HepG2 (cell line): Measurements from ENCODE around the gene ARG2. TPM values are rescaled to one million over a fixed set of nuclear protein-coding genes. Genes with fewer than 3 reads are reported as not detected.
A peak's percentile ranks its signal among the peaks of the same experiment; 100 is the strongest.

Experiments
- CHD4 ChIP-seq: fragments of 200-600 bp; sonication (generic); IDR thresholded peaks from 2 replicates; pipeline ENCODE4 v1.7.0; 2017; ENCODE audit warnings: mild to moderate bottlenecking, low read length, borderline replicate concordance
- HNRNPL ChIP-seq: fragments of 200-400 bp; formaldehyde crosslinking; IDR thresholded peaks from 2 replicates; pipeline ENCODE4 v1.6.1; 2017; ENCODE audit warnings: mild to moderate bottlenecking, low read depth, low read length
- HNRNPLL ChIP-seq: fragments of 200-400 bp; formaldehyde crosslinking; IDR thresholded peaks from 2 replicates; pipeline ENCODE4 v1.6.1; 2017; ENCODE audit warnings: mild to moderate bottlenecking, low read depth, low read length; ENCODE audit not compliant: poor library complexity, severe bottlenecking
- KDM6A ChIP-seq: IDR thresholded peaks from 2 replicates; pipeline ENCODE4 v1.6.1; 2016; ENCODE audit warnings: low read depth
- MTF1 ChIP-seq: sonication (generic); formaldehyde crosslinking; IDR thresholded peaks from 2 replicates; pipeline ENCODE4 v1.5.0; 2020; ENCODE audit warnings: missing genetic modification reagents
- SALL1 ChIP-seq: sonication (generic); formaldehyde crosslinking; IDR thresholded peaks from 2 replicates; pipeline ENCODE4 v1.8.0; 2022; ENCODE audit warnings: mild to moderate bottlenecking, missing genetic modification reagents
- SMAD3 ChIP-seq: sonication (generic); formaldehyde crosslinking; IDR thresholded peaks from 2 replicates; pipeline ENCODE4 v1.4.0; 2020; ENCODE audit warnings: missing genetic modification reagents
- SMARCC2 ChIP-seq: fragments of 450-650 bp; IDR thresholded peaks from 2 replicates; pipeline ENCODE4 v1.6.1; 2017; ENCODE audit warnings: antibody characterized with exemption, mild to moderate bottlenecking
- ZBTB4 ChIP-seq: sonication (generic); formaldehyde crosslinking; IDR thresholded peaks from 2 replicates; pipeline ENCODE4 v1.4.0; 2020; ENCODE audit warnings: missing genetic modification reagents, mild to moderate bottlenecking, borderline replicate concordance
- ZBTB40 ChIP-seq, 2 experiments: fragments of 450-650 bp in 1 of 2; sonication (generic) in 1 of 2; formaldehyde crosslinking in 1 of 2; IDR thresholded peaks; 2 replicates each; pipeline versions ENCODE4 v1.6.1 to v1.8.0; 2016 to 2022; ENCODE audit warnings: antibody characterized with exemption in 1 of 2, mild to moderate bottlenecking in 1 of 2, missing genetic modification reagents in 1 of 2
- ZFP82 ChIP-seq: sonication (generic); formaldehyde crosslinking; IDR thresholded peaks from 2 replicates; pipeline ENCODE4 v1.5.1; 2020; ENCODE audit warnings: mild to moderate bottlenecking, missing genetic modification reagents, borderline replicate concordance
- ZMYM3 ChIP-seq: sonication (generic); formaldehyde crosslinking; IDR thresholded peaks from 2 replicates; pipeline ENCODE4 v1.5.1; 2020; ENCODE audit warnings: mild to moderate bottlenecking, missing genetic modification reagents
- ZNF20 ChIP-seq: sonication (generic); formaldehyde crosslinking; IDR thresholded peaks from 2 replicates; pipeline ENCODE4 v1.4.0; 2020; ENCODE audit warnings: mild to moderate bottlenecking, moderate library complexity, missing genetic modification reagents
- ZNF205 ChIP-seq: IDR thresholded peaks from 2 replicates; pipeline ENCODE4 v1.6.1; 2018; ENCODE audit warnings: missing biosample characterization, missing genetic modification reagents
- ZNF280B ChIP-seq: sonication (generic); formaldehyde crosslinking; IDR thresholded peaks from 2 replicates; pipeline ENCODE4 v1.5.0; 2020; ENCODE audit warnings: missing genetic modification reagents, mild to moderate bottlenecking, borderline replicate concordance
- ZNF44 ChIP-seq: sonication (generic); formaldehyde crosslinking; IDR thresholded peaks from 2 replicates; pipeline ENCODE4 v1.5.1; 2020; ENCODE audit warnings: mild to moderate bottlenecking, missing genetic modification reagents
- ZSCAN22 ChIP-seq: sonication (generic); formaldehyde crosslinking; IDR thresholded peaks from 2 replicates; pipeline ENCODE4 v1.4.0; 2020; ENCODE audit warnings: mild to moderate bottlenecking, missing genetic modification reagents
- polyA plus RNA-seq, 8 experiments: library from polyadenylated mRNA; depleted of rRNA in 3 of 8; stranded (reverse) in 7 of 8; unstranded in 1 of 8; fragments of >200 nt; fragmentation: Illumina TruSeq in 4 of 8; extraction: Trizol in 4 of 8; gene quantifications; 2 replicates each; pipeline versions ENCODE4 v1.2.1 to v1.2.3, GENCODE V29; 2011 to 2016; ENCODE audit warnings: low read depth in 4 of 8, missing spikeins in 1 of 8, mixed read lengths in 1 of 8; ENCODE audit not compliant: insufficient read depth in 1 of 8
- total RNA-seq, 5 experiments: library from RNA; depleted of rRNA; stranded (reverse); fragments of >200 nt; fragmentation: Illumina TruSeq; extraction: Trizol; gene quantifications; 2 replicates each; pipeline ENCODE4 v1.2.3, GENCODE V29; 2016; ENCODE audit warnings: low read depth in 1 of 5

Gene ARG2
- total and polyA plus RNA-seq, 2 of the 13 experiments (the other 11 are each of a cell fraction or from before 2014, with no cell fraction given): 37.5 to 73.6 TPM

- TF ChIP-seq ZNF280B: no peak
- TF ChIP-seq CHD4: no peak
- no peak for TF ChIP-seq ZBTB4 (CRISPR knock-in tag)
- TF ChIP-seq ZSCAN22 (CRISPR knock-in tag): no peak
- peak; percentile 74 for TF ChIP-seq SALL1 (CRISPR knock-in tag)
- no peak for TF ChIP-seq SMARCC2
- no peak for TF ChIP-seq ZNF44 (CRISPR knock-in tag)
- TF ChIP-seq ZMYM3 (CRISPR knock-in tag): no peak
- no peak for TF ChIP-seq MTF1 (CRISPR knock-in tag)
- TF ChIP-seq ZBTB40 (IDR thresholded peaks at IDR 0.05): no peak
- TF ChIP-seq ZBTB40 (CRISPR knock-in tag; IDR thresholded peaks at IDR 0.05): no peak
- no peak for TF ChIP-seq ZNF20 (CRISPR knock-in tag)
- TF ChIP-seq HNRNPL: no peak
- TF ChIP-seq SMAD3 (CRISPR knock-in tag): no peak
- TF ChIP-seq HNRNPLL: no peak
- TF ChIP-seq ZNF205: no peak
- TF ChIP-seq ZFP82: no peak
- no peak for TF ChIP-seq KDM6A (CRISPR knock-in tag)
Measured at GRCh38 chr14:67694791-67695393, 75.2 kb downstream of the ARG2 start (continued).
